BJ (cell line): ENCODE data around the gene TMC1. TPM values are rescaled to one million over a fixed set of nuclear protein-coding genes. Genes with fewer than 3 reads are reported as not detected.
A peak's percentile ranks its signal among the peaks of the same experiment; 100 is the strongest.

Experiments used
- CTCF ChIA-PET: fragments of 350-600 bp; formaldehyde crosslinking; extraction: SDS; loops from one replicate; lab custom pipeline; 2021; ENCODE audit warnings: antibody characterized with exemption, inconsistent platforms; lab: Yijun Ruan, JAX
- POLR2A ChIA-PET: fragments of 300-600 bp; sonication (Branson Sonifier 250); formaldehyde crosslinking; extraction: SDS; loops from one replicate; lab custom pipeline; 2021; ENCODE audit warnings: antibody characterized with exemption; lab: Charles Lee
- DNase-seq: peaks from one replicate; pipeline ENCODE4 v3.0.0-alpha.2; 2011; ENCODE audit warnings: low read depth
- H3K27me3 ChIP-seq: 2 replicates; pipeline ENCODE4 v1.6.0; 2011; ENCODE audit warnings: low read length; ENCODE audit not compliant: control insufficient read depth, insufficient read depth
- H3K36me3 ChIP-seq: 2 replicates; pipeline ENCODE4 v1.5.1; 2011; ENCODE audit warnings: low read length; ENCODE audit not compliant: control insufficient read depth, insufficient read depth
- H3K4me3 ChIP-seq: 2 replicates; pipeline ENCODE4 v1.5.1; 2011; ENCODE audit warnings: low read depth, mild to moderate bottlenecking, control low read depth, low read length
- CTCF ChIP-seq: IDR thresholded peaks from 2 replicates; pipeline ENCODE4 v1.5.1; 2011; ENCODE audit warnings: low read depth, mild to moderate bottlenecking, control low read depth, inconsistent platforms, low read length, moderate library complexity; ENCODE audit not compliant: insufficient read depth
- polyA plus RNA-seq: library from polyadenylated mRNA; depleted of rRNA; stranded (reverse); fragments of >200 nt; gene quantifications from 2 replicates; pipeline ENCODE4 v1.2.3, GENCODE V29; 2011

The TMC1 gene
- polyA plus RNA-seq, 1 experiment: 1.2 TPM

- Histone ChIP-seq H3K4me3 (no peak overlapping the region), H3K36me3 (no peaks in the 10 kb centered on the region), H3K27me3 (no peaks in the 10 kb centered on the region)
- ChIA-PET POLR2A (interaction anchor here (0.5 to 1.7 kb wide), 4 partner anchors 13 to 225 kb away, joined by 3 to 10 read pairs (median 4); partner anchors contain the start of gene ZFAND5), CTCF (interaction anchor here (0.6 to 4.3 kb wide), 8 partner anchors 11 to 316 kb away, joined by 3 to 18 read pairs (median 4); partner anchors contain the start of gene ZFAND5)
- TF ChIP-seq CTCF: no peak
- DNase-seq: no peak
Observed at GRCh38 chr9:72589667-72590521, 68.5 kb downstream of the TMC1 start.

GRCh38 chr9:72590824-72591223, 69.4 kb downstream of the TMC1 start:
- POLR2A ChIA-PET: interaction anchor here (0.6 to 1.7 kb wide), 3 partner anchors 14 to 226 kb away, joined by 3 to 10 read pairs (median 3); partner anchors contain the start of gene ZFAND5
- CTCF ChIA-PET: interaction anchor here (1.3 to 4.3 kb wide), 3 partner anchors 229 to 310 kb away, joined by 4 to 18 read pairs (median 7); no protein-coding TSS in a partner anchor
- TF ChIP-seq CTCF: no peak
- H3K4me3 ChIP-seq: no peak overlapping the region
- no peak for DNase-seq
- H3K36me3 ChIP-seq: no peaks in the 10 kb centered on the region
- H3K27me3 ChIP-seq: no peaks in the 10 kb centered on the region

- Histone ChIP-seq H3K27me3 (no peaks in the 10 kb centered on the region), H3K36me3 (no peaks in the 10 kb centered on the region), H3K4me3 (no peak overlapping the region)
- CTCF ChIA-PET: interaction anchor here (0.7 to 4.3 kb wide), 20 partner anchors 10 to 314 kb away, joined by 3 to 18 read pairs (median 4); partner anchors contain the start of gene ZFAND5
- TF ChIP-seq CTCF: peak; percentile 68
- POLR2A ChIA-PET: no interaction called here
- DNase-seq: no peak
Observed at GRCh38 chr9:72592502-72593403, 71.3 kb downstream of the TMC1 start.

DNA sequence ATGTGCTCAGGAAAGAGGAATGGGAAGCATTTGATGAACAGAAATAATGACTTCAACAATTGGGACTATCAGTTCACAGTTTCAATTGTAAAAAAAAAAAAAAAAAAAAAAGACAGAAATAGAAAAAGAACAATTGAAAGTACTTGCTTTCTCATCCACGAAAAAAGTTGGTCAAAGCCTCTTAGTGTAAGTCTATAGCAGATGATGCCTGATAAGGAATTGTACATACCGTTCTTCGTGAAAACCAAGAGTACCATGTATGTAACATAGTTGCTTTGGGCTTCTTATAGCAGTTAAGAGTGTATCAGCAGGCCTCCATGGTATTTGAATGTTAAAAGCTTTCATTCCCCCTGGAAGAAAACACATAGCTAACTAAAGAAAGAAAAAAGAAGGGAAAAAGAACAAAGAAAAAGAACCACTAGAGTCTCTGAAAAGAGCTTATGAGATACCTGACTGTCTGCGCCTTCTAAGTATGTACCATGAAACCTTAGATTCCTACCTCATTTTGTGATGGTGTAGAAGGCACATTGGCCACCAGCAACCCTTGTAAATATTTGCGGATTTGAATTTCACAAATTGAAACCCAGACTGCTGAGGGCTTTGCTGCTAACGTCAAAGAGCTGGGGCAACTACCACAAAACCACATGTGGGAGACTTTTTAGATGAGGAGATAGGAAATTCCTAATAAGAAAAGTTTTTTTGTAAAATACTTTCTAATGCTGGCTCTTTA, 75.2 kb downstream of the TMC1 start:
- Histone ChIP-seq H3K27me3 (no peaks in the 10 kb centered on the region), H3K4me3 (no peak overlapping the region), H3K36me3 (no peaks in the 10 kb centered on the region)
- ChIA-PET POLR2A (interaction anchor here (0.6 to 0.7 kb wide), 2 partner anchors 231 to 325 kb away, joined by 3 to 4 read pairs; no protein-coding TSS in a partner anchor), CTCF (interaction anchor here (0.6 to 2.8 kb wide), 5 partner anchors 63 to 364 kb away, joined by 3 to 12 read pairs (median 4); no protein-coding TSS in a partner anchor)
- DNase-seq: peak; percentile 62
- TF ChIP-seq CTCF: no peak
